Adrenal gland (tissue), 12 donors: ENCODE results near the gene FMNL2. TPM values are rescaled to one million over a fixed set of nuclear protein-coding genes. Genes with fewer than 3 reads are reported as not detected.

Experiments used
- DNase-seq, 7 donors: peaks; one replicate each; pipeline ENCODE4 v3.0.0-alpha.2; 2019 to 2020
- H3K27ac ChIP-seq, 5 donors: fragments of 200-600 bp; sonication (generic) in 4 of 5; 1 replicate in 3 of 5; 2 replicates in 2 of 5; pipeline versions ENCODE4 v1.5.1 to v1.8.0; 2016 to 2020; ENCODE audit warnings: mild to moderate bottlenecking in 1 of 5
- H3K27me3 ChIP-seq: fragments of 200-600 bp; 2 replicates; pipeline ENCODE4 v1.8.0; 2021
- H3K36me3 ChIP-seq, 2 donors: fragments of 200-600 bp; replicated peaks in 1 of 2; 1 replicate in 1 of 2; 2 replicates in 1 of 2; pipeline versions ENCODE4 v1.5.1 to v1.8.0; 2018 to 2022
- H3K4me1 ChIP-seq, 2 donors: fragments of 200-600 bp; replicated peaks in 1 of 2; 1 replicate in 1 of 2; 2 replicates in 1 of 2; pipeline versions ENCODE4 v1.5.1 to v1.8.0; 2018 to 2021
- H3K4me3 ChIP-seq, 4 donors: fragments of 200-600 bp; sonication (generic) in 3 of 4; one replicate each; pipeline ENCODE4 v1.5.1; 2016 to 2018
- H3K9me3 ChIP-seq, 3 donors: fragments of 200-600 bp; sonication (generic) in 1 of 3; replicated peaks in 1 of 3; 1 replicate in 2 of 3; 2 replicates in 1 of 3; pipeline versions ENCODE4 v1.5.1 to v1.8.0; 2016 to 2021
- CTCF ChIP-seq, 6 experiments: fragments of 450-650 bp in 4 of 6; fragments of 200-600 bp in 2 of 6; sonication (generic) in 1 of 6; IDR thresholded peaks; 1 replicate in 5 of 6; 2 replicates in 1 of 6; pipeline versions ENCODE4 v1.5.1 to v1.8.0; 2016 to 2021; ENCODE audit warnings: antibody characterized with exemption in 6 of 6, mild to moderate bottlenecking in 2 of 6, moderate library complexity in 1 of 6
- POLR2A ChIP-seq, 2 donors: fragments of 450-650 bp; IDR thresholded peaks; one replicate each; pipeline ENCODE4 v1.6.1; 2017; ENCODE audit warnings: antibody characterized with exemption in 2 of 2, mild to moderate bottlenecking in 2 of 2, moderate library complexity in 1 of 2
- WGBS, 4 donors: extraction: QIAGEN DNeasy Blood & Tissue Kit in 2 of 4; methylation state at CpG; one replicate each; pipeline versions ENCODE4 v1.1.5 to v1.1.7; 2013 to 2017; 5-methylcytosine and 5-hydroxymethylcytosine counted together
- intact Hi-C, 2 donors: fragments of 100-400 bp; cut with DNase I; formaldehyde crosslinking; loops; one replicate each; pipeline versions ENCODE4 v1.14.1 to v1.15.0; 2022 to 2023
- polyA plus RNA-seq, 3 donors: library from polyadenylated mRNA; stranded (reverse); fragments of 200-250 nt in 2 of 3; fragments of 350-450 nt in 1 of 3; fragmentation: Illumina TruSeq in 1 of 3; extraction: RNeasy Lipid Tissue Mini Kit (QIAGEN cat#74804) in 1 of 3; gene quantifications; one replicate each; pipeline ENCODE4 v1.2.3, GENCODE V29; 2013 to 2014
- total RNA-seq, 9 donors: library from RNA; depleted of rRNA in 4 of 9; stranded (reverse); fragments of >200 nt in 4 of 9; fragments of 120-200 nt in 1 of 9; fragmentation: NEBNext Ultra II Directional in 1 of 9; extraction: Animal tissue kit (Norgen Biotek cat#: 25700) in 1 of 9; gene quantifications; one replicate each; pipeline versions ENCODE4 v1.1.0 to v1.2.4, GENCODE V29; 2013 to 2023
- donor health status: healthy with polysubstance abuse.
- donor health status: Bipolar disorder and iron deficiency.
- donor health status: DM: yes; HTN: yes; CAD: no.
- donor health status: DM: no; HTN: no; CAD: no.
- donor health status: DM: no; HTN: no; CAD: no.
- donor health status: DM: yes; HTN: yes; CAD: no.

The FMNL2 gene
- total and polyA plus RNA-seq, 12 donors: 23.5 to 54.2 (median 36.7) TPM

- Histone ChIP-seq H3K36me3 (no peaks in the 10 kb centered on the region), H3K27ac (peak overlapping the region in 1 of 5 donors; percentile 24), H3K9me3 (no peaks in the 10 kb centered on the region), H3K4me3 (no peak overlapping the region), H3K4me1 (peaks cover 9 to 11% of the 10 kb centered on the region in 2 donors), H3K27me3 (no peaks in the 10 kb centered on the region)
- DNase-seq: peak; percentile 76 to 92 (median 84)
- WGBS, 4 donors: 29 to 39% (median 33%) methylated on average over 2 of the region's 2 CpGs
- intact Hi-C loops: no loop called here
- TF ChIP-seq POLR2A (IDR thresholded peaks at IDR 0.05) (peak in 1 of 2 donors; percentile 22), CTCF (IDR thresholded peaks at IDR 0.05) (no peak)
Observed at GRCh38 chr2:152513681-152514080, 178.7 kb downstream of the FMNL2 start.

GRCh38 chr2:152518034-152518433, 183.1 kb downstream of the FMNL2 start:
- Histone ChIP-seq H3K27me3 (no peaks in the 10 kb centered on the region), H3K27ac (no peak overlapping the region), H3K4me1 (peaks cover 21 to 23% of the 10 kb centered on the region in 2 donors), H3K4me3 (no peak overlapping the region), H3K9me3 (no peaks in the 10 kb centered on the region), H3K36me3 (no peaks in the 10 kb centered on the region)
- intact Hi-C loops: no loop called here
- WGBS, 4 donors: 79 to 86% (median 81%) methylated on average over 1 of the region's 1 CpG
- TF ChIP-seq CTCF (IDR thresholded peaks at IDR 0.05): no peak
- TF ChIP-seq POLR2A (IDR thresholded peaks at IDR 0.05): no peak
- DNase-seq: no peak

DNA sequence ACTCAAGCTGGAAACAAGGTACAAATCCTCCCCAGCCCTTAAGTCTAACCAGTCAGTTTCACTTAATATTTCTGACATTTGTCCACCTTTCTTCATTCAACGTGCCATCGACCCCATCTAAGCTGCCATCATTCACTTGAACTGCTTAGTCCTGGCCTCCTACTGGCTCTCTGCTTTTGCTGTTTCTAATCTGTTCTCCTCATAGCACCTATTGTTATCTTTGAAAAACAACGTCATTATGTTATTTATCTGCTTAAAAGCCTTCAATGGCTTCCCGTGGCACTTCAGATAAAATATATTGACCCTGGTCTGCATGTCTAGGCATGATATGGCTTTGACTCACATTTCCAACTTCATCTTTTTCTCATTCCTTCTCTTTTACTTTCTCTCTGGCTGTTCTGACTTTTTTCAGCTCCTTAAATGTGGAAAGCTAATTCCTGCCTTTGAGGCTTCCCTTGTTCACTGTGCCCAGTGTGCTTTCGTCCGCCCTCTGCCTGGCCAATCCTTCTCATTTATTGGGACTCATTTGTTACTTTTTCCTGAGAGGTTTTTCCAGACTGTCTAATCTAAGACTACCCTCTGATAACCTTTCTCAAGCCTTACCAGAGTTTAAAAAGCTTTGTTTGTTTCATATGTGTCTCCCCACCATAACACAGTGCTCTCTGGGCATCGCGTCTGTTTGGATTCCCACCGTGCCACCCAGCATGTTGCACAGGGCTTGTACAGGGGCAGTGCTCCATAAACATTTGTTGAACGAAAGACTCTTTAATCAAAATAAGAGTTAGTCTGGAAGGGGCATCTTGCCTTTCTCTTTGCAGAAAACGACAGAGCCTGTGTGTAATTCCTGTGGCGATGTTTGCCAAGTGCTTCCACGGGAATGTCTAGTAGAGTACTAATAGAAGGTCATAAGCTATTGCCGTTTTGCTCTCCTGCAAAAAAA, 183.9 kb downstream of the FMNL2 start:
- Histone ChIP-seq H3K27ac (peak overlapping the region in 4 of 5 donors; percentile 42 to 68 (median 50)), H3K4me1 (peaks cover 16 to 18% of the 10 kb centered on the region in 2 donors), H3K36me3 (no peaks in the 10 kb centered on the region), H3K27me3 (no peaks in the 10 kb centered on the region), H3K9me3 (no peaks in the 10 kb centered on the region), H3K4me3 (peak overlapping the region in 1 of 4 donors; percentile 34)
- intact Hi-C loops: no loop called here
- DNase-seq: peak; percentile 43 to 77 (median 51)
- TF ChIP-seq POLR2A (IDR thresholded peaks at IDR 0.05) (peak in 1 of 2 donors; percentile 28), CTCF (IDR thresholded peaks at IDR 0.05) (no peak)
- 37 to 50% (median 48%) methylated on average over 14 of the region's 14 CpGs for WGBS, 4 donors

DNA sequence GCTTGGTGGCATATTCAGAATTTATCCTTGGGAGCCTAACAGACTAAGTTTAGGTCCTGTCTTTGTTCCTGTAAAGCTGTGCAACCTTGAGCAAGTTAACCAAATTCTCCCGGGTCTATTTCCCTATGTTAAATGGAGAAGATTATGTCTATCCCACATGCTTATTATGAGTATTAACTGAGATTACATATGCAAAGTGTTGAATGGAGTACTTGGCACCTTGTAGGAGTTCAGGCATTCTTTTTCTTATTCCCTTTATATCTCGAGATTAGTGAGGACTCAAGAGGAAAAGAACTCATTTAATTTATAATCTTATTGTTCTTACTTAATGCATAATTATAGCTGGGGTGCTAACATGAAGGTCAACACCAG, 184.6 kb downstream of the FMNL2 start:
- H3K9me3 ChIP-seq: no peaks in the 10 kb centered on the region
- H3K27me3 ChIP-seq: no peaks in the 10 kb centered on the region
- 17 to 41% (median 27%) methylated on average over 2 of the region's 2 CpGs for WGBS, 4 donors
- intact Hi-C loops: no loop called here
- H3K27ac ChIP-seq: peak overlapping the region in 4 of 5 donors; percentile 42 to 68 (median 50)
- peak overlapping the region in 1 of 4 donors; percentile 34 for H3K4me3 ChIP-seq
- H3K4me1 ChIP-seq: peaks cover 15 to 18% of the 10 kb centered on the region in 2 donors
- TF ChIP-seq CTCF (IDR thresholded peaks at IDR 0.05) (no peak), POLR2A (IDR thresholded peaks at IDR 0.05) (no peak)
- no peak for DNase-seq
- H3K36me3 ChIP-seq: no peaks in the 10 kb centered on the region
